Measurements from ENCODE around the gene THY1. TPM values are rescaled to one million over a fixed set of nuclear protein-coding genes. Genes with fewer than 3 reads are reported as not detected.

The THY1 gene
- total and polyA plus RNA-seq, 9 of the 15 experiments (the other 6 are each of a cell fraction or from before 2014, with no cell fraction given): 0.07 to 0.40 (median 0.16) TPM; not detected in 5

GRCh38 chr11:119424775-119425174 lies 1.8 kb upstream of the THY1 start:
- ATAC-seq: no peak
- BruUV-seq (replicated peaks): no TSS peak
- Histone ChIP-seq H3K9me3 (replicated peaks; ENCODE audit: control insufficient read depth, insufficient read depth, low read depth, low read length) (no peaks in the 10 kb centered on the region), H3K4me2 (ENCODE audit: insufficient read depth, low read length) (no peak overlapping the region), H3K9ac (ENCODE audit: insufficient read depth in 1 of 2, low read depth in 2 of 2, low read length in 2 of 2) (no peak overlapping the region; a peak in 1 of 4 replicates), H3K4me1 (replicated peaks in 1 of 2; ENCODE audit: control insufficient read depth in 2 of 2, insufficient read depth in 2 of 2, low read length in 2 of 2) (peaks cover 5 to 23% of the 10 kb centered on the region in 2 experiments; a peak in 3 of 5 replicates), H3K27ac (ENCODE audit: extremely low read depth, low read depth, low read length) (no peak overlapping the region), H3K4me3 (no peak overlapping the region), H2AFZ (ENCODE audit: low read depth, low read length) (no peak overlapping the region), H3K36me3 (ENCODE audit: control insufficient read depth, insufficient read depth, low read length) (no peaks in the 10 kb centered on the region), H3K79me2 (ENCODE audit: control insufficient read depth, insufficient read depth, low read length) (no peaks in the 10 kb centered on the region), H4K20me1 (replicated peaks; ENCODE audit: control insufficient read depth, insufficient read depth, low read length) (0 out of 2 replicates have a peak, but pooled peaks cover 2% of the 10 kb centered on the region), H3K9me1 (ENCODE audit: control insufficient read depth, insufficient read depth, low read length) (no peaks in the 10 kb centered on the region), H3K27me3 (ENCODE audit: control insufficient read depth in 2 of 2, insufficient read depth in 2 of 2, low read length in 2 of 2) (peaks cover 0 to 16% of the 10 kb centered on the region in 2 experiments; a peak in 1 of 5 replicates)
- POLR2A ChIA-PET: interaction anchor here (0.7 to 1.0 kb wide), 2 partner anchors 10 to 635 kb away, joined by 3 read pairs; no protein-coding TSS in a partner anchor
- no peak for FAIRE-seq
- CTCF ChIA-PET (ENCODE audit: low intra/inter-chr PET ratio): no interaction called here
- intact Hi-C loops (cut with micrococcal nuclease): loop anchor here (5.0 kb wide), 1 partner anchor 48 kb away; no protein-coding TSS in a partner anchor
- in situ Hi-C loops (cut with MboI): no loop called here
- WGBS (ENCODE audit: insufficient coverage, low coverage, missing lambda C conversion rate): 61% methylated on average over 2 of the region's 2 CpGs
- no peak for DNase-seq (ENCODE audit: extremely low read depth in 1 of 4, low spot score in 3 of 4)
- TF ChIP-seq DLX4 (CRISPR knock-in tag; IDR thresholded peaks at IDR 0.05) (no peak), FOXA1 (IDR thresholded peaks at IDR 0.05; ENCODE audit: borderline replicate concordance) (no peak), ETV6 (IDR thresholded peaks at IDR 0.05; ENCODE audit: borderline replicate concordance in 1 of 2, low read depth in 2 of 2, low read length in 1 of 2) (no peak), ETV6 (CRISPR knock-in tag; IDR thresholded peaks at IDR 0.05; ENCODE audit: borderline replicate concordance) (no peak), ZFP91 (CRISPR knock-in tag; IDR thresholded peaks at IDR 0.05) (no peak), SNRNP70 (optimal IDR thresholded peaks at IDR 0.05; ENCODE audit: low read depth, low read length) (no peak), RERE (CRISPR knock-in tag; IDR thresholded peaks at IDR 0.05; ENCODE audit: borderline replicate concordance) (no peak), ZNF79 (CRISPR knock-in tag; IDR thresholded peaks at IDR 0.05; ENCODE audit: low read depth) (no peak), SRSF9 (IDR thresholded peaks at IDR 0.05; ENCODE audit: borderline replicate concordance, low read depth, low read length) (no peak), NCOA2 (IDR thresholded peaks at IDR 0.05; ENCODE audit: partially characterized antibody in 2 of 2) (no peak), CHD2 (IDR thresholded peaks at IDR 0.05; ENCODE audit: low read depth, low read length) (no peak), HCFC1 (IDR thresholded peaks at IDR 0.05; ENCODE audit: low read depth, low read length) (no peak), MEIS2 (IDR thresholded peaks at IDR 0.05; ENCODE audit: partially characterized antibody) (no peak), RBM17 (IDR thresholded peaks at IDR 0.05; ENCODE audit: borderline replicate concordance, low read depth, low read length) (no peak)
